Left lobe of liver (tissue), 2 donors: ENCODE data around the gene SEMA5A. TPM values are rescaled to one million over a fixed set of nuclear protein-coding genes. Genes with fewer than 3 reads are reported as not detected.

Experiments used
- ATAC-seq: fragments of 200-7000 bp; cut with Tn5 transposase; one replicate; pipeline ENCODE4 v1.9.1; 2020; ENCODE audit warnings: mild to moderate bottlenecking, moderate library complexity
- DNase-seq: peaks from one replicate; pipeline ENCODE4 v3.0.0-alpha.2; 2020; ENCODE audit warnings: low spot score
- total RNA-seq: library from RNA; stranded (reverse); gene quantifications from one replicate; pipeline ENCODE4 v1.2.1, GENCODE V29; 2021
- donor health status: DM: no; HTN: no; CAD: no; lungs with moderate emphysema.
- donor health status: DM: no; HTN: yes; CAD: no.

Gene SEMA5A
- total RNA-seq, 1 donor from 2014 or later = 5.7 TPM

- DNase-seq (no peak), ATAC-seq (no peak)
Observed at GRCh38 chr5:9042241-9042640, 503.6 kb downstream of the SEMA5A start.

DNA sequence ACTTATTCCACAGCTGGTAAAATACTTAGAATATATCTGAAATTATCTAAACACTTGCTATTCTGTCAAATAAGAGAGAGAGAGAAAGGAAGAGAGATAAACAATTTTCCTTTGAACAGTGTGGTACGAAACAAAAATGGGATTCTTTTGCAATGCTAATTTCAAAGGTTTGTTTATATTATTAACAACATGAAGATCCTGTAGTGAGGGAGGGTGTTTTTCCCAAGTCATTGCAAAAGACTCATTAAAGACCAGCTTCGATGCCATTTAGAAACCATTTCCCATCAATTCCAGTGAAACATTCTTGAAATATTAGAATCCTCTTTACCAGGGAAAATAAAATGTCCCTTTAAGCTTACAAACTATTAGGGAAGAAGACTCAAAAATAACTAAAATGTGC, 505.4 kb downstream of the SEMA5A start:
- DNase-seq = no peak

DNA sequence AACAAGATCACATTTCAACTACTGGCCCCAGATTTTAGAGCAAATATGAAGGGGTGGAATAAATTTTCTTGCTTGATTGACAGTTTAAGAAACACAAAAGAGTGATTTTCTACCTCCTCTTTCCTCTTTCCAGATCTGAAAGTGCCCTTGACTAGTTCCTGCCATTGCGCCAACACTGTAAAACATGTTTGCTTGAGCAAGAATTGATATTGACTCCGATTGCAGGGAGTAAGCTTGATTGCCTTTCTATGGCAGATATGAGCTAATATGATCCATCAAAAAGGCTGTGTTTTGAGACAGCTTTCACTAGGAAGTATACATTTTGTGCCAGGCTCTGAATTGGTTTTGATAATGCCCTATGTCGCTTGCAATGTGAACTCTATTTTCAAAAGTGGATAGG, 508.8 kb downstream of the SEMA5A start:
- ATAC-seq (no peak), DNase-seq (no peak)

More for the DNA sequence above, 505.4 kb downstream of the SEMA5A start:
- ATAC-seq = no peak

GRCh38 chr5:9035346-9035745, 510.5 kb downstream of the SEMA5A start:
- no peak for DNase-seq
- ATAC-seq = no peak

DNA sequence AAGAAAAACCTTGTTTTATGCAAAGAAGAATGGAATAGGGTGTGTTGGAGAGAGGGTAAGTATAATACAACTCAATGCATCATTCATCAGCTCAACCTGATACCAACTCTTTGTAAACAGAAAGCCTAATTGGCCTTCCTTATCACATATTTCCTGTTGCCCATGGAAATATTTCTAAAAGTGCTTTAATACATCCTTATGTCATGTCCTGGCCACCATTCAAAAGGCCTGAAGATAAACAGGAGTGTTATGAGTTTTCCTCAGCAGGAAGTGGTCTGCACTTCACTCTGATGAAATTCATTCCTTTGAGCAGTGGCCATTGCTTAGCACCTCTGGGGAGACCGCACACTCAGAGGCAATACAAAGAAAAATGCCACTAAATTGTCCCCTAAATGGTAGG, 511.2 kb downstream of the SEMA5A start:
- no peak for ATAC-seq
- no peak for DNase-seq

- no peak for DNase-seq
- ATAC-seq = no peak
Observed at GRCh38 chr5:9033524-9033923, 512.4 kb downstream of the SEMA5A start.

DNA sequence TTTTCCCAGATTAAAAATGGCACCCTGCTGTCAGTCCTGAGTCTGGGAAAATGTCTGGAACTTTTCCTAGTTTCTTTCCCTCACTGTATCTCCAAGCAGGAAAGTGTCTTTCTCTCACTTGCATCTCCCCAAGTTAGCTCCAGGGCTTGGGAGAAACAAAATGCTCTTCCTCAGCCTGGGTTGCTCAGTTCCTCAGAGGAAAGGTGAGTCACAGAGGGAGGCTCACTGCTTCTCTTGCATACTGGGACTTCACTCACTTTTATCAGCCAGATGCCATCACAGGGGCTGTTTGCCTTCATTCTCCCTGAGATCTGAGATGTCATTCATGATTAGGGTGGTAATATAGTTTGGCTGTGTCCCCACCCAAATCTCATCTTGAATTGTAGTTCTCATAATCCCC, 519.9 kb downstream of the SEMA5A start:
- ATAC-seq = no peak
- no peak for DNase-seq

DNA sequence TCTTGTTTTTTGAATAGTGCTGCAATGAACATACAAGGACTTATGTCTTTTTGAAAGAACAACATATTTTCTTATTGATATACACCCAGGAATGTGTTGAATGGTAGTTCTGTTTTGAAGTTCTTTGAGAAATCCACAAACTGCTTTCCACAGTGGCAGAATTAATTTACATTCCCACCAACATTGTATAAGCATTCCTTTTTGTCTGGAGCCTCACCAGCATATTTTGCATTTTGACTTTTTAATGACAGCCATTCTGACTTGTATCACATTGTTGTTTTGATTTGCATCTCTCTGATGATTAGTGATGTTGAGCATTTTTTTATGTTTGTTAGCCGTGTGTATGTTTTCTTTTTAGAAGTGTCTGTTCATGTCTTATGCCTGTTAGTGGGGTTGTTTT, 524.9 kb downstream of the SEMA5A start:
- ATAC-seq = no peak
- DNase-seq = no peak

- ATAC-seq = no peak
- no peak for DNase-seq
Observed at GRCh38 chr5:9015937-9016270, 530.0 kb downstream of the SEMA5A start.

- ATAC-seq = no peak
- DNase-seq = no peak
Observed at GRCh38 chr5:9015260-9015936, 530.5 kb downstream of the SEMA5A start.

- no peak for ATAC-seq
- DNase-seq = no peak
Observed at GRCh38 chr5:9013147-9013546, 532.7 kb downstream of the SEMA5A start.

GRCh38 chr5:9009931-9010651, 535.8 kb downstream of the SEMA5A start:
- no peak for DNase-seq
- no peak for ATAC-seq

- DNase-seq (no peak), ATAC-seq (no peak)
Observed at GRCh38 chr5:8997542-8998070, 548.3 kb downstream of the SEMA5A start.

GRCh38 chr5:8993031-8993430, 552.8 kb downstream of the SEMA5A start:
- DNase-seq = no peak

More at GRCh38 chr5:8993031-8993430, 552.8 kb downstream of the SEMA5A start:
- no peak for ATAC-seq

Other genes with a start within 250 kb of the SEMA5A start
- gene TAS2R1, start 84.3 kb upstream of the SEMA5A start, total RNA-seq = not detected